ENCODE data around the gene CHMP1A. TPM values are rescaled to one million over a fixed set of nuclear protein-coding genes. Genes with fewer than 3 reads are reported as not detected.

The CHMP1A gene
- total RNA-seq, 1 experiment from 2014 or later: 198 TPM

- in situ Hi-C loops (cut with HindIII; ENCODE audit: low sequenced_read_pairs): no loop called here
- DNase-seq (ENCODE audit: low spot score): no peak
Observed at GRCh38 chr16:89596061-89596689, 61.3 kb downstream of the CHMP1A start.

- in situ Hi-C loops (cut with HindIII; ENCODE audit: low sequenced_read_pairs): no loop called here
- no peak for DNase-seq (ENCODE audit: low spot score)
Observed at GRCh38 chr16:89595330-89596060, 62.0 kb downstream of the CHMP1A start.

Other genes with a start within 250 kb of the CHMP1A start
- gene ANKRD11, start 167.1 kb downstream of the CHMP1A start, total RNA-seq (2014; rRNA removed; shearing (Covaris generic)): 42.6 and 55.3 TPM in 2 replicates
- gene SPG7, start 149.3 kb downstream of the CHMP1A start, total RNA-seq (2014; rRNA removed; shearing (Covaris generic)): 117 and 125 TPM in 2 replicates
- gene RPL13, start 97.0 kb downstream of the CHMP1A start, total RNA-seq (2014; rRNA removed; shearing (Covaris generic)): 5,258 and 7,265 TPM in 2 replicates
- gene CPNE7, start 82.0 kb downstream of the CHMP1A start, total RNA-seq (2014; rRNA removed; shearing (Covaris generic)): 5.1 and 17.0 TPM in 2 replicates
- 0.55 TPM in 1 of 2 replicates, not detected in the other for gene DPEP1, start 44.1 kb downstream of the CHMP1A start, total RNA-seq (2014; rRNA removed; shearing (Covaris generic))
- 2.9 and 7.3 TPM in 2 replicates for gene SPATA33, start 128 bp upstream of the CHMP1A start, total RNA-seq (2014; rRNA removed; shearing (Covaris generic))
- gene CDK10, start 29.0 kb upstream of the CHMP1A start, total RNA-seq (2014; rRNA removed; shearing (Covaris generic)): 57.2 and 58.8 TPM in 2 replicates
- gene SPATA2L, start 44.0 kb upstream of the CHMP1A start, total RNA-seq (2014; rRNA removed; shearing (Covaris generic)): 94.8 and 114 TPM in 2 replicates
- 7.3 and 7.6 TPM in 2 replicates for gene VPS9D1, start 63.2 kb upstream of the CHMP1A start, total RNA-seq (2014; rRNA removed; shearing (Covaris generic))
- 7.8 and 19.9 TPM in 2 replicates for gene ZNF276, start 63.8 kb upstream of the CHMP1A start, total RNA-seq (2014; rRNA removed; shearing (Covaris generic))
- gene FANCA, start 158.9 kb upstream of the CHMP1A start, total RNA-seq (2014; rRNA removed; shearing (Covaris generic)): 24.0 and 36.2 TPM in 2 replicates
- gene SPIRE2, start 170.8 kb upstream of the CHMP1A start, total RNA-seq (2014; rRNA removed; shearing (Covaris generic)): 21.7 and 37.2 TPM in 2 replicates
- 132 and 147 TPM in 2 replicates for gene TCF25, start 215.9 kb upstream of the CHMP1A start, total RNA-seq (2014; rRNA removed; shearing (Covaris generic))